Loucy (cell line): ENCODE data around the gene HSD11B2.

Experiments used
- CTCF ChIP-seq: fragments of 200-600 bp; sonication (generic); conservative IDR thresholded peaks from 2 replicates; pipeline ENCODE4 v1.5.1; 2014; ENCODE audit warnings: mild to moderate bottlenecking, antibody characterized with exemption, low read length
- EZH2phosphoT487 ChIP-seq: fragments of 200-600 bp; IDR thresholded peaks from 2 replicates; pipeline ENCODE4 v1.6.1; 2018; ENCODE audit warnings: antibody characterized with exemption, mild to moderate bottlenecking, moderate library complexity, borderline replicate concordance

- TF ChIP-seq CTCF (no peak), EZH2phosphoT487 (no peak)
These were observed 13.4 kb upstream of the HSD11B2 start for GRCh38 chr16:67417333-67418061.
